CD8-positive, alpha-beta memory T cell (primary cell): ENCODE data around the gene ZNF207. TPM values are rescaled to one million over a fixed set of nuclear protein-coding genes. Genes with fewer than 3 reads are reported as not detected.

Experiments used
- CTCF ChIA-PET: fragments of 350-600 bp; sonication (Branson Sonifier 250); formaldehyde crosslinking; loops from one replicate; lab custom pipeline; 2021; ENCODE audit warnings: antibody characterized with exemption; lab: Charles Lee
- POLR2A ChIA-PET: fragments of 350-600 bp; sonication (Branson Sonifier 250); formaldehyde crosslinking; loops from one replicate; lab custom pipeline; 2021; ENCODE audit warnings: antibody characterized with exemption; lab: Charles Lee
- DNase-seq, 5 donors: peaks; one replicate each; pipeline versions ENCODE4 v3.0.0 to v3.0.0-alpha.2; 2020 to 2022; ENCODE audit warnings: mixed read lengths in 1 of 5
- H3K27ac ChIP-seq: one replicate; pipeline ENCODE4 v1.7.0; 2013; ENCODE audit warnings: low read depth, mild to moderate bottlenecking, low read length, moderate library complexity
- H3K27me3 ChIP-seq: 2 replicates; pipeline ENCODE4 v1.7.0; 2013; ENCODE audit warnings: low read length, mild to moderate bottlenecking; ENCODE audit not compliant: insufficient read depth, poor library complexity, severe bottlenecking
- H3K36me3 ChIP-seq: 2 replicates; pipeline ENCODE4 v1.7.0; 2013; ENCODE audit warnings: mild to moderate bottlenecking, low read length, moderate library complexity; ENCODE audit not compliant: insufficient read depth
- H3K4me1 ChIP-seq: 2 replicates; pipeline ENCODE4 v1.7.0; 2013; ENCODE audit warnings: mild to moderate bottlenecking, low read length, moderate library complexity; ENCODE audit not compliant: insufficient read depth
- H3K4me3 ChIP-seq: 2 replicates; pipeline ENCODE4 v1.7.0; 2013; ENCODE audit warnings: mild to moderate bottlenecking, low read length
- H3K9me3 ChIP-seq: 2 replicates; pipeline ENCODE4 v1.7.0; 2013; ENCODE audit warnings: mild to moderate bottlenecking, low read length
- H3K27ac Mint-ChIP-seq, 8 donors: one replicate each; pipeline ENCODE4 v1.8.0; 2020 to 2021; ENCODE audit warnings: mixed read lengths in 8 of 8, mild to moderate bottlenecking in 6 of 8, inconsistent platforms in 3 of 8, moderate library complexity in 3 of 8
- H3K27me3 Mint-ChIP-seq, 2 donors: one replicate each; pipeline ENCODE4 v1.8.0; 2020 to 2021; ENCODE audit warnings: mixed read lengths in 2 of 2, mild to moderate bottlenecking in 1 of 2, moderate library complexity in 1 of 2
- H3K36me3 Mint-ChIP-seq, 3 donors: one replicate each; pipeline ENCODE4 v1.8.0; 2020 to 2021; ENCODE audit warnings: mixed read lengths in 3 of 3, inconsistent platforms in 1 of 3, mild to moderate bottlenecking in 1 of 3
- H3K4me1 Mint-ChIP-seq, 3 donors: one replicate each; pipeline ENCODE4 v1.8.0; 2020 to 2021; ENCODE audit warnings: mixed read lengths in 3 of 3, inconsistent platforms in 1 of 3, mild to moderate bottlenecking in 1 of 3
- H3K4me3 Mint-ChIP-seq, 7 donors: one replicate each; pipeline ENCODE4 v1.8.0; 2020 to 2021; ENCODE audit warnings: mixed read lengths in 7 of 7, mild to moderate bottlenecking in 6 of 7, moderate library complexity in 4 of 7, inconsistent platforms in 2 of 7
- H3K9me3 Mint-ChIP-seq, 5 donors: one replicate each; pipeline ENCODE4 v1.8.0; 2020 to 2022; ENCODE audit warnings: mixed read lengths in 5 of 5, mild to moderate bottlenecking in 3 of 5, moderate library complexity in 2 of 5, inconsistent platforms in 1 of 5
- polyA plus RNA-seq: library from polyadenylated mRNA; unstranded; fragments of 300-500 nt; fragmentation: Illumina TruSeq; gene quantifications from one replicate; pipeline ENCODE4 v1.2.3, GENCODE V29; 2021
- total RNA-seq, 2 experiments: library from RNA; stranded (reverse); gene quantifications; one replicate each; pipeline ENCODE4 v1.2.3, GENCODE V29; 2021

The ZNF207 gene
- total RNA-seq (100 to 1,000 TPM; 198 to 203 TPM), polyA plus RNA-seq (147 TPM)

GRCh38 chr17:32349854-32350665 is at the start of gene ZNF207:
Gene ZNF207 (plus strand): TSS chr17:32350157. CDS start chr17:32350286, 129 bp downstream.
- peak within 1 kb of the TSS; percentile 98 for H3K27ac ChIP-seq
- H3K4me1 ChIP-seq, result peaks cover 44% of the 10 kb centered on the region
- H3K27me3 Mint-ChIP-seq, result no peaks in the 10 kb centered on the region
- peaks cover 13% of the 10 kb centered on the region for H3K36me3 ChIP-seq
- H3K27ac Mint-ChIP-seq, result peak within 1 kb of the TSS; percentile 97 to 100 (median 99)
- peak within 1 kb of the TSS; percentile 98 for H3K4me3 ChIP-seq
- no peaks in the 10 kb centered on the region for H3K9me3 ChIP-seq
- H3K27me3 ChIP-seq, result no peaks in the 10 kb centered on the region
- DNase-seq, result peak; percentile 91 to 96 (median 94)
- CTCF ChIA-PET, result interaction anchor here (1.2 kb wide), 1 partner anchor 94 kb away, joined by 4 read pairs; the partner anchor contains the start of gene PSMD11
- H3K4me3 Mint-ChIP-seq, result peak within 1 kb of the TSS; percentile 96 to 100 (median 98)
- peaks cover 34 to 52% (median 42%) of the 10 kb centered on the region in 3 donors for H3K4me1 Mint-ChIP-seq
- H3K36me3 Mint-ChIP-seq, result peaks cover 2 to 50% (median 7%) of the 10 kb centered on the region in 3 donors
- POLR2A ChIA-PET, result interaction anchor here (1.0 to 1.2 kb wide), 2 partner anchors 8 to 94 kb away, joined by 4 to 10 read pairs; partner anchors contain the start of genes C17orf75 and PSMD11
- H3K9me3 Mint-ChIP-seq, result no peaks in the 10 kb centered on the region

GRCh38 chr17:32302037-32302436 is 47.9 kb upstream of the ZNF207 start:
- CTCF ChIA-PET, result no interaction called here
- Mint-ChIP-seq H3K27me3 (no peaks in the 10 kb centered on the region), H3K4me1 (no peaks in the 10 kb centered on the region), H3K27ac (peak overlapping the region in 1 of 8 donors; percentile 81), H3K4me3 (no peak overlapping the region), H3K9me3 (no peaks in the 10 kb centered on the region), H3K36me3 (no peaks in the 10 kb centered on the region)
- POLR2A ChIA-PET, result no interaction called here
- no peak overlapping the region for H3K4me3 ChIP-seq
- no peak overlapping the region for H3K27ac ChIP-seq
- DNase-seq, result no peak
- H3K36me3 ChIP-seq, result no peaks in the 10 kb centered on the region
- H3K4me1 ChIP-seq, result no peaks in the 10 kb centered on the region
- no peaks in the 10 kb centered on the region for H3K27me3 ChIP-seq
- no peaks in the 10 kb centered on the region for H3K9me3 ChIP-seq

- no peaks in the 10 kb centered on the region for H3K36me3 Mint-ChIP-seq
- H3K9me3 Mint-ChIP-seq, result no peaks in the 10 kb centered on the region
- CTCF ChIA-PET, result no interaction called here
- H3K4me3 ChIP-seq, result no peak overlapping the region
- POLR2A ChIA-PET, result no interaction called here
- no peaks in the 10 kb centered on the region for H3K27me3 Mint-ChIP-seq
- H3K4me3 Mint-ChIP-seq, result no peak overlapping the region
- H3K36me3 ChIP-seq, result no peaks in the 10 kb centered on the region
- H3K4me1 Mint-ChIP-seq, result no peaks in the 10 kb centered on the region
- H3K9me3 ChIP-seq, result no peaks in the 10 kb centered on the region
- H3K27ac Mint-ChIP-seq, result no peak overlapping the region
- H3K4me1 ChIP-seq, result no peaks in the 10 kb centered on the region
- no peaks in the 10 kb centered on the region for H3K27me3 ChIP-seq
- DNase-seq, result no peak
- no peak overlapping the region for H3K27ac ChIP-seq
These were observed 46.9 kb upstream of the ZNF207 start for GRCh38 chr17:32302860-32303649.

DNA sequence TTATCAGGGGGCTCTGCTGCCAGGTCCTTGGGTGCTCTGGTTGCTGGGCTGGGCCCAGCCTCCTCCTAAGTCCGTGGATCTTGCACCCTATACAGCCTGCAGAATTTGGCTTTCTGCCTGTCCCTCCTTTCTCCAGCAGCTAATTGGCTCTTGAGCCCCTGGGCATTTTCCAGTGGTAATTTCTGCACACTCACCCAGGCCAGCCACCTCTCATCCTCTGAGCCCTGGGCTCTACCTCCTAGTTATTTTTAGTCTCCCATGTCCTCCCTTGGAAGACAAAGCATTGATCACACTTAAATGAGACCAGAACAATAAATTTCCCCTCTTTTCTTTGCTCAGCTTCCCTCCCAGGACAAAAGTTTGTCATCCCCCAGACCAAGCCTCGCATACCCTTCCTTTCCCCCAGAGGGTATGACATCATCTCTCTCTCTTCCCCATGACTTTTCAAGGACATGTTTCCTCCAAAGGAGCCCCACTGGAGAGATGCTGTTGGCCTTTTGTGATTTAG is 46.1 kb upstream of the ZNF207 start:
- Histone ChIP-seq H3K4me1 (no peaks in the 10 kb centered on the region), H3K4me3 (no peak overlapping the region), H3K9me3 (no peaks in the 10 kb centered on the region), H3K27me3 (no peaks in the 10 kb centered on the region), H3K36me3 (no peaks in the 10 kb centered on the region), H3K27ac (no peak overlapping the region)
- no peak overlapping the region for H3K4me3 Mint-ChIP-seq
- CTCF ChIA-PET, result no interaction called here
- H3K4me1 Mint-ChIP-seq, result no peaks in the 10 kb centered on the region
- no peaks in the 10 kb centered on the region for H3K9me3 Mint-ChIP-seq
- H3K27ac Mint-ChIP-seq, result peak overlapping the region in 1 of 8 donors; percentile 0
- no peaks in the 10 kb centered on the region for H3K36me3 Mint-ChIP-seq
- POLR2A ChIA-PET, result no interaction called here
- no peaks in the 10 kb centered on the region for H3K27me3 Mint-ChIP-seq
- no peak for DNase-seq

GRCh38 chr17:32305049-32305448 is 44.9 kb upstream of the ZNF207 start:
- Histone ChIP-seq H3K4me3 (no peak overlapping the region), H3K36me3 (no peaks in the 10 kb centered on the region), H3K27ac (no peak overlapping the region), H3K4me1 (no peaks in the 10 kb centered on the region), H3K27me3 (no peaks in the 10 kb centered on the region), H3K9me3 (no peaks in the 10 kb centered on the region)
- ChIA-PET POLR2A (no interaction called here), CTCF (no interaction called here)
- H3K4me1 Mint-ChIP-seq, result no peaks in the 10 kb centered on the region
- H3K36me3 Mint-ChIP-seq, result no peaks in the 10 kb centered on the region
- H3K9me3 Mint-ChIP-seq, result no peaks in the 10 kb centered on the region
- H3K27ac Mint-ChIP-seq, result no peak overlapping the region
- H3K4me3 Mint-ChIP-seq, result no peak overlapping the region
- peaks cover 0 to 2% of the 10 kb centered on the region in 2 donors for H3K27me3 Mint-ChIP-seq
- DNase-seq, result no peak

DNA sequence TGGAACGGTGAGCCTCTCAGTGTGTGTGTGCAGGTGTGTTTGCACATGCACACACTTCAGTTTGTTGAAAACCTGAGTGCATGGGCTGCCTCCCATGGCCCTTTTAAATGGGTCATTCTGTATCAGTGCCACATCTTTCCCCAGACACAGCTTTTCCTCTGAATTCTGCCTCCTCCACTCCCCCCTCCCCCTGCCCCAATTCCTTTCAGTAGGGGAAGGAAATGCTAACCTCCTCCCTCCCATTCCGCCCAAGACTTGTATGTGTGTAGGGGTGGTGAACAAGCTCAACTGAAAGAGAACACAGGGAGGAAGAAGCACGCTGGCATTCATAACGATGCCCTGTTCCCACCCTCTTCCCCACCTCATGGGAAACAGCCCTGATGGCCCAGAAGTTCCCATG is 42.3 kb upstream of the ZNF207 start:
- Histone ChIP-seq H3K4me1 (no peaks in the 10 kb centered on the region), H3K36me3 (no peaks in the 10 kb centered on the region), H3K4me3 (no peak overlapping the region), H3K9me3 (no peaks in the 10 kb centered on the region), H3K27ac (no peak overlapping the region), H3K27me3 (no peaks in the 10 kb centered on the region)
- no peaks in the 10 kb centered on the region for H3K9me3 Mint-ChIP-seq
- no peaks in the 10 kb centered on the region for H3K36me3 Mint-ChIP-seq
- CTCF ChIA-PET, result no interaction called here
- POLR2A ChIA-PET, result no interaction called here
- H3K4me3 Mint-ChIP-seq, result no peak overlapping the region
- H3K4me1 Mint-ChIP-seq, result no peaks in the 10 kb centered on the region
- DNase-seq, result no peak
- peak overlapping the region in 1 of 8 donors; percentile 76 for H3K27ac Mint-ChIP-seq
- H3K27me3 Mint-ChIP-seq, result peaks cover 0 to 4% of the 10 kb centered on the region in 2 donors

DNA sequence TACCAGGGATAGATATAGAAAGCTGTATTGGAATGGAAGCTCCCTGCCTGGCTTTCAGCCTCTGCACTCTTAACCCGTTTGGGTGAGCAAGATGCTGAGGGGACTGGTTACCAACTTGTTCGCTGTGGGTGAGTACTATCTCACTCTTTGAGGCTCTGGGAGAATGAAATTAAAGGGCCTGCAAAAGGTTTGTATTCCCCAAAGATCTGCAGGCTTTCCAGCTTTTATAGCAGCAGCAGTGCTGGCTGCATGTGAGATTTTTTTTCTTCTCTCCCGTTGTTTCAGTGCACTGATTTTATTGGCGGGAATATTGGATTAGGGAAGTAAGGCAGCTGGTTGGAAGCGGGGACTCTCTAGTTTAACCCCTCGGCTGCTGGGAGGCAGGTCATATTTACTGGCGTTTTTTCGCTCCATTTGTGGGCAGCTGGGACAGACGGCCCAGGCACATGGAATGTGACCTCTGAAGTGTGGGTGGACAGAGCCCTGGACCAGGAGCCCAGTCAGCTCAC is 38.9 kb upstream of the ZNF207 start:
- H3K36me3 ChIP-seq, result no peaks in the 10 kb centered on the region
- H3K9me3 ChIP-seq, result no peaks in the 10 kb centered on the region
- H3K27ac Mint-ChIP-seq, result no peak overlapping the region
- H3K36me3 Mint-ChIP-seq, result no peaks in the 10 kb centered on the region
- CTCF ChIA-PET, result no interaction called here
- no peaks in the 10 kb centered on the region for H3K9me3 Mint-ChIP-seq
- H3K4me3 Mint-ChIP-seq, result no peak overlapping the region
- no peaks in the 10 kb centered on the region for H3K27me3 ChIP-seq
- H3K27me3 Mint-ChIP-seq, result peaks cover 8% of the 10 kb centered on the region in 2 donors
- no peak overlapping the region for H3K4me3 ChIP-seq
- POLR2A ChIA-PET, result no interaction called here
- H3K27ac ChIP-seq, result no peak overlapping the region
- no peaks in the 10 kb centered on the region for H3K4me1 ChIP-seq
- no peak for DNase-seq
- H3K4me1 Mint-ChIP-seq, result no peaks in the 10 kb centered on the region
